Effector CD8-positive, alpha-beta T cell (primary cell): Measurements from ENCODE around the gene DENND1C.
"Not testable (repeated sequence)": the region's sequence is repeated elsewhere in the genome, so short reads cannot be mapped to it uniquely, and the experiment has no call there.

Experiments
- DNase-seq: peaks from one replicate; lab custom pipeline; 2025; lab: John Stamatoyannopoulos, UW

DENND1C gene

GRCh38 chr19:6509118-6509971, 27.8 kb upstream of the DENND1C start:
- no peak for DNase-seq

GRCh38 chr19:6508028-6508771, 26.6 kb upstream of the DENND1C start:
- DNase-seq, result not testable (repeated sequence)

- DNase-seq, result no peak
Measured at GRCh38 chr19:6503407-6504201, 22.0 kb upstream of the DENND1C start.

- peak; percentile 13 for DNase-seq
Measured at GRCh38 chr19:6501740-6502648, 20.4 kb upstream of the DENND1C start, which contains the start of gene TUBB4A. Gene TUBB4A, minus strand, starts transcription at chr19:6502309. Its CDS starts 97 bp downstream, at chr19:6502212.

- no peak for DNase-seq
Measured at GRCh38 chr19:6500837-6501739, 19.5 kb upstream of the DENND1C start.

DNA sequence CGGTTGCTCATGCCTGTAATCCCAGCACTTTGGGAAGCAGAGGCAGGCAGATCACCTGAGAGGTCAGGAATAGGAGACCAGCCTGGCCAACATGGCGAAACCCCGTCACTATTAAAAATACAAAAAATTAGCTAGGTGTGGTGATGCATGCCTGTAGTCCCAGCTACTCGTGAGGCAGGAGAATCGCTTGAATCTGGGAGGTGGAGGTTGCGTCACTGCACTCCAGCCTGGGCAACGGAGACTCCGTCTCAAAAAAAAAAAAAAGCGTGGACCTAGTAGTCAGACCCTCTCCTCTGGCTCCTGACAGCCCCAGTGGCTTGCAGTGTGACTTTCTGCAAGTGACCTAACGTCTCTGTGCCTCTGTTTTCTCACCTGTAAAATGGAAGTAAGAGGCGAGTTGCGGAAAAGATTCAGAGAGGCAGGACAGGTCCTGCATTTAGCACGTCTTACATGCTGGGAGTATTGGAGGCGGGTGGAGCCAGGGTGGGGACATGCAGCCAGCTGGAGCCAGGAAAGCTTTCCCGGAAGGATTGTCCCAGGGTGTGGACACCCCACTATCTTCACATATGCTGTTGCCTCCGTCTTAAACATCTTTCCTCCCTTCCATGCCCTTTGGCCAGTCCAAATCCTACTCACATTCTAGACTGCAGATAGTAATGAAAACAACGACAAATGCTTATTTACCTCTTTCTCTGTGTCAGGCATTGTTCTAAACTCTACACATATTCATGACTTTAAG, 17.6 kb upstream of the DENND1C start:
- no peak for DNase-seq

DNA sequence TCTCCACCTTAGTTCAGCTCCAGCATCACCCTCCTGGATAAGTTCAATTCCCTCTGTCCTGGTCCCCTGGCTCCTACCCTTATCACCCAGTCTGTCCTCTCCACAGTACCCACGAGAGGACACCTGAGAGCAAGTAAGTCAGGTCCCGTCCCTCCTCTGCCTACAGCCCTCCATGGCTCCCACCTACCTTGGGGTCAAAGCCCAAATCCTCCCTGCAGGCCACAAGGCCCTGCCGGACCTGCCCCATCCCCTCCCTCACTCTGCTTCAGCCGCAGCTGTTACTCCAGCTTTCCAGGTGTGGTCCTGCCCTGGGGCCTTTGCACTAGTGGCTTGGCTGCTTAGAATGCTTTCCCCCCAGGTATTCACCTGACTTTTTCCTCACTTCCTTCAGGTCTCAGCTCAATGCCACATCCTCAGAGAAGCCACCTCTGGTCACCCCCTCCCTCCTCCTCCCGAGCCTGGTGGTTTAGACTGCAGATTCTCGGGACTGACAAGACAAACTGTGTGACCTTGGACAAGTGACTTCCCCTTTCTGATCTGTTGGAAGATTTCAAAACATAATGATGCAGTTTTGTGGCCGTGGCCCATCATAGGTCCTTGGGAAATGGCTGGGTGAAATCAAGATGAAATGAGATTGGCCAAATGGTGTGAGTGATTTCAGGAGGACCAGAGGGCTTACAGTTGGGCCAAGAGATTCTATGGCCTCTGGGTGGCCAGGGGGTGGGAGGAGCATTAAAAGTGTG, 16.9 kb upstream of the DENND1C start:
- no peak for DNase-seq

DNA sequence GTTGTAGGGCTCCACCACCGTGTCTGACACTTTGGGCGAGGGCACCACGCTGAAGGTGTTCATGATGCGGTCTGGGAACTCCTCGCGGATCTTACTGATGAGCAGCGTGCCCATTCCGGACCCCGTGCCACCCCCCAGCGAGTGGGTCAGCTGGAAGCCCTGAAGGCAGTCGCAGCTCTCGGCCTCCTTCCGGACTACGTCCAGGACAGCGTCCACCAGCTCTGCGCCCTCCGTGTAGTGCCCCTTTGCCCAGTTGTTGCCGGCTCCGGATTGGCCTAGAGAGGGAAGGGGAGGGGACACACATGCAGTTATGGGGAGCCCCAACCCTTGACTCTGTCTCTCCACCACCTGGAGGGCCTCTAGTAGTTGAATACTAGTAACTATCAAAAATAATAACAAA, 14.4 kb upstream of the DENND1C start:
- no peak for DNase-seq

DNA sequence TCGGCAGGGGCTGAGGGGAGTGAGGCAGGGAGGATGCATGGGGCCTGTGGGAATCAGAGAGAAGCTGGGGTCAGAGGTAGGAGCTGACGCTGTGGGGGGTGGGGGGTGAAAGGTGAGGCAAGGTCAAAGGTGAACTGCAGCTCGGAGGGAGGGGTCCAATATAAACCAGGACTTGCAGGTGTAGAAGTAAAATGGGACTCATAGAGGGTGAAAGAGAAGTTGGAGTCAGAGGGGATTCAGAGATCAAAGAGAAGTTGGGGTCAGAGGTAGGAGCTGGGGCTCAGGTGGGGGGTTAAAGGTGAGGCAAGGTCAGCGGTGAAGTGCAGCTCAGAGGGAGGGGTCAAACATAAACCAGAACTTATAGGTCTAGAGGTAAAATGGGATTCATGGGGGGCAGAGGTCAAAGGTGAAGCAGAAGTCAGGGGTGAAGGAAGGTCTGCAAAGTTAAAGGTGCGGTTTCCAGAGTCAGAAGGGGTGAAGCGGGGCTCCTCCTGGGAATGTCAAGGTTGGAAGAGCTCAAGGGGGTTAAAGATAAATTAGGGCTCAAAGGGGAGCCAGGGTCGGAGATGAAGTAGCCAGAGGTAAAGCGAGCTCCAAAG, 12.9 kb upstream of the DENND1C start:
- no peak for DNase-seq

- DNase-seq, result no peak
Measured at GRCh38 chr19:6491802-6492592, 10.4 kb upstream of the DENND1C start.

GRCh38 chr19:6490134-6490533, 8.5 kb upstream of the DENND1C start:
- no peak for DNase-seq

- no peak for DNase-seq
Measured at GRCh38 chr19:6489278-6490061, 7.9 kb upstream of the DENND1C start.

DNA sequence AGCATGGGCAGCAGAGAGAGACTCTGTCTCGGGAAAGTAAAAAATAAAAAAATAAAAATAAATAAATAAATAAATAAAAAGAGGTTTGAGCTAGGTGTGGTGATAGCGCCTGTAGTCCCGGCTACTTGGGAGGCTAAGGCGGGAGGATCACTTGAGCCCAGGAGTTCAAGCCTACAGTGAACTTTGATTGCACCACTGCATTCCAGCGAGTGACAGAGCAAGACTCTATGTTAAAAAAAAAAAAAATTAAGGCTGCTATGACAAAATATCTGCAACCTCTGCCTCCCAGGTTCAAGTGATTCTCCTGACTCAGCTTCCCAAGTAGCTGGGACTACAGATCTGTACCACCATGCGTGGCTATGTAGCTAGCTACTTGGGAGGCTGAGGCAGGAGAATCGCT, 3.2 kb upstream of the DENND1C start:
- no peak for DNase-seq

GRCh38 chr19:6484230-6484629, 2.6 kb upstream of the DENND1C start:
- DNase-seq, result no peak

- DNase-seq, result no peak
Measured at GRCh38 chr19:6483235-6483634, 1.6 kb upstream of the DENND1C start.

GRCh38 chr19:6482343-6482686, 728 bp upstream of the DENND1C start:
- no peak for DNase-seq
